Kidney (tissue), 14 donors: ENCODE data around the gene CHMP6. TPM values are rescaled to one million over a fixed set of nuclear protein-coding genes. Genes with fewer than 3 reads are reported as not detected.
A peak's percentile ranks its signal among the peaks of the same experiment; 100 is the strongest.

ENCODE experiments used
- DNase-seq, 5 donors: peaks; one replicate each; pipeline ENCODE4 v3.0.0-alpha.2; 2013 to 2020
- FAIRE-seq: peaks from 2 replicates; lab custom pipeline; 2012; peaks lifted over from hg19 to GRCh38; lab: Jason Lieb, UNC
- H3K27ac ChIP-seq, 2 donors: one replicate each; pipeline ENCODE4 v1.7.0; 2013; ENCODE audit warnings: low read depth in 2 of 2, low read length in 2 of 2, inconsistent platforms in 1 of 2
- H3K27me3 ChIP-seq: one replicate; pipeline ENCODE4 v1.7.1; 2013; ENCODE audit warnings: low read length, inconsistent platforms; ENCODE audit not compliant: control insufficient read depth, insufficient read depth
- H3K36me3 ChIP-seq, 3 donors: one replicate each; pipeline versions ENCODE4 v1.7.0 to v1.7.1; 2013; ENCODE audit warnings: low read length in 3 of 3, control low read depth in 1 of 3, inconsistent platforms in 1 of 3; ENCODE audit not compliant: insufficient read depth in 3 of 3, control insufficient read depth in 2 of 3
- H3K4me1 ChIP-seq, 3 donors: one replicate each; pipeline versions ENCODE4 v1.7.0 to v1.7.1; 2013; ENCODE audit warnings: low read length in 3 of 3, inconsistent platforms in 1 of 3, low read depth in 1 of 3; ENCODE audit not compliant: control insufficient read depth in 2 of 3, insufficient read depth in 2 of 3
- H3K4me3 ChIP-seq, 3 donors: one replicate each; pipeline versions ENCODE4 v1.7.0 to v1.8.1; 2013; ENCODE audit warnings: low read length in 3 of 3, control low read depth in 1 of 3, inconsistent platforms in 1 of 3
- H3K9ac ChIP-seq, 3 donors: one replicate each; pipeline versions ENCODE4 v1.7.0 to v1.7.1; 2013; ENCODE audit warnings: low read length in 3 of 3, control low read depth in 1 of 3, inconsistent platforms in 1 of 3
- H3K9me3 ChIP-seq, 3 donors: one replicate each; pipeline versions ENCODE4 v1.7.0 to v1.7.1; 2013; ENCODE audit warnings: low read length in 3 of 3, control low read depth in 1 of 3, inconsistent platforms in 1 of 3; ENCODE audit not compliant: control insufficient read depth in 2 of 3, insufficient read depth in 1 of 3
- intact Hi-C: fragments of 100-400 bp; cut with DNase I; formaldehyde crosslinking; loops from one replicate; pipeline ENCODE4 v1.11.1; 2022
- polyA plus RNA-seq: library from polyadenylated mRNA; stranded (reverse); fragments of 350-450 nt; fragmentation: Illumina TruSeq; extraction: RNeasy Lipid Tissue Mini Kit (QIAGEN cat#74804); gene quantifications from one replicate; pipeline ENCODE4 v1.2.3, GENCODE V29; 2014; ENCODE audit warnings: low read depth, low replicate concordance; ENCODE audit not compliant: insufficient read depth
- total RNA-seq: library from RNA; stranded (reverse); fragmentation: NEBNext Ultra II Directional; extraction: Animal tissue kit (Norgen Biotek cat#: 25700); gene quantifications from one replicate; pipeline ENCODE4 v1.2.1, GENCODE V29; 2021
- TF ChIP-seq, protein P1 (sequence below): IDR thresholded peaks from 3 replicates; pipeline ENCODE4 v1.5.1; 2012; ENCODE audit warnings: mild to moderate bottlenecking, moderate library complexity, borderline replicate concordance; ENCODE audit not compliant: insufficient read depth; ENCODE audit errors: extremely low read depth
- donor health status: control.
- donor health status: control.
- donor health status: control.
- donor health status: control.
- donor health status: control.
- donor health status: DM: yes; HTN: yes; CAD: no.
- donor health status: Normal renal cell carcinoma (clear cell type).

CHMP6 gene
- total and polyA plus RNA-seq, 2 donors from 2014 or later: 28.0 to 34.1 TPM

DNA sequence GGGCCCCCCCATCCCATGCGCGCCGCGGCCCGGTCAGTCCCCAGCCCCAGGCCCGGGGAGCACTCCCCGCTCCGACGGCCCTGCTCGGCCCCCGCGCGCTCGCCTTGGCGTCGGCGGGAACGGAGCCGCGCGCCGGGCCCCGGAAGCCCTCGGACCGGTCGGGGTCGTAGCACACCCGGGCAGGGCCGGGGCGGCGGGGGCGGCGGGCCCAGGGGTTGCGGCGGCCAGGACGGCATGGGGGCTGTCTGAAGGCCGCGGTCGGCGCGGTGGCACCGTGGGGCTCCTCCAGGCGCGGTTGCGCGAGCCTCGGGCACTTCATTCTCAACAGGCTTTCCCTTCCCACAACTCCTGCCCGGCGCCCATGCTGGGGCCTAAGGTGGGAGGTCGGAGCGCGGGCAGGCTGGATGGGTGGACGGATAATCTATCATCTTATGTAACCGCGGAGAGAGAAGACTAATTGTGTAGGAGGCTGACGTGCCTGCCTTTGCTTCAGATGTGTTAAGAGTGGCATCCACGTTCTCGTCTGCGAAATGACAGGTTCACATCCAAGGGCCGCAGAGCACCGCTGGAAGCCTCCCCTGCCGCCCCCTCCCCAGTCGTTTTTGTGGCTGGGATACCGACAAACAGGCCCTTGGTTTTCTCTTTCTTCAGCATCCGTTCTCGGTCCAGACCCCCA is 44.0 kb downstream of the CHMP6 start:
- Histone ChIP-seq H3K4me3 (peak overlapping the region; percentile 51 to 82 (median 75)), H3K9me3 (no peaks in the 10 kb centered on the region), H3K9ac (peak overlapping the region; percentile 33 to 82 (median 62)), H3K27ac (peak overlapping the region; percentile 53 to 74), H3K27me3 (no peaks in the 10 kb centered on the region), H3K4me1 (peaks cover 0 to 64% (median 31%) of the 10 kb centered on the region in 3 donors), H3K36me3 (peaks cover 0 to 4% (median 0%) of the 10 kb centered on the region in 3 donors)
- TF ChIP-seq, protein P1, sequence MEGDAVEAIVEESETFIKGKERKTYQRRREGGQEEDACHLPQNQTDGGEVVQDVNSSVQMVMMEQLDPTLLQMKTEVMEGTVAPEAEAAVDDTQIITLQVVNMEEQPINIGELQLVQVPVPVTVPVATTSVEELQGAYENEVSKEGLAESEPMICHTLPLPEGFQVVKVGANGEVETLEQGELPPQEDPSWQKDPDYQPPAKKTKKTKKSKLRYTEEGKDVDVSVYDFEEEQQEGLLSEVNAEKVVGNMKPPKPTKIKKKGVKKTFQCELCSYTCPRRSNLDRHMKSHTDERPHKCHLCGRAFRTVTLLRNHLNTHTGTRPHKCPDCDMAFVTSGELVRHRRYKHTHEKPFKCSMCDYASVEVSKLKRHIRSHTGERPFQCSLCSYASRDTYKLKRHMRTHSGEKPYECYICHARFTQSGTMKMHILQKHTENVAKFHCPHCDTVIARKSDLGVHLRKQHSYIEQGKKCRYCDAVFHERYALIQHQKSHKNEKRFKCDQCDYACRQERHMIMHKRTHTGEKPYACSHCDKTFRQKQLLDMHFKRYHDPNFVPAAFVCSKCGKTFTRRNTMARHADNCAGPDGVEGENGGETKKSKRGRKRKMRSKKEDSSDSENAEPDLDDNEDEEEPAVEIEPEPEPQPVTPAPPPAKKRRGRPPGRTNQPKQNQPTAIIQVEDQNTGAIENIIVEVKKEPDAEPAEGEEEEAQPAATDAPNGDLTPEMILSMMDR: no peak
- FAIRE-seq (no peak), DNase-seq (peak in 2 of 5 donors; percentile 50 to 80)
- intact Hi-C loops: no loop called here

DNA sequence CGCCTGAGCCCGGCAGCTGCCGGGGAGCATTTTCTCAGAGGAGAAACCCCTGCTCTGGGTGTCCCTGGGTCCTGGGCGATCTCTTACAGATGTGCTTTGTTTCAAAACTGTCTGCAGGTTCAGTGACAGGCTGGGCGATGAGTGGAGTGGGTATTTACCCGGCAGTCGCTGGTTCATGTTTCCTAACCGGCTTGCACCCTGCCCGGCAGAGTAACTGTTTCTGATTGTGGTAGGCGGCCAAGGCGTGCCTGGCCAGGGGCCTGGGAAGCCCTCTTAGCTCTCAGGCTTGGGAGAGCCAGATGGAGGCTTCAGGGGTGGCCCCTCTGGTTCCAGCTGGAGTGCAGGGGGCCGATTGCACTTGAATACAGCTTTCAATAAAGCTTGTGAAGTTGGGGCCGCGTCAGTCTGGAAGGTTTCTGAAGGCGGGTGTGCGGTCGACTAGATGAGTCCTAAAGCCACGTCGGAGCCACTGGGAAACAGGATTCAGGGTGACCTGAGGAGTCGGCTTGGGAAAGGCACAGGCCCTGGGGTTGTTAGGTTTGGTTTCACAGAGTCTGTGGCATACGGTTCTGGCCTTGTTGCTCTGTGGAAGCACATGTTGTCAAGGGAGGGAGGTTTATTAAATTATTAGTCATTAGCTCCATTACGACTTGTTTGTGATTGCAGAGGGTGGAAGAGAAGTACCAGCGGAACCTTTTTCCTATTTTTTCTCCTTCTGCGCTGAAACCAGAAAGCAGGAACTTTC is 44.7 kb downstream of the CHMP6 start:
- TF ChIP-seq, protein P1: no peak
- Histone ChIP-seq H3K27ac (peak overlapping the region; percentile 73 to 74), H3K36me3 (peaks cover 0 to 4% (median 0%) of the 10 kb centered on the region in 3 donors), H3K4me1 (peaks cover 0 to 60% (median 30%) of the 10 kb centered on the region in 3 donors), H3K9ac (peak overlapping the region in 2 of 3 donors; percentile 55 to 62), H3K9me3 (no peaks in the 10 kb centered on the region), H3K27me3 (no peaks in the 10 kb centered on the region), H3K4me3 (peak overlapping the region; percentile 51 to 82 (median 75))
- no peak for FAIRE-seq
- intact Hi-C loops: no loop called here
- peak in 1 of 5 donors; percentile 66 for DNase-seq

DNA sequence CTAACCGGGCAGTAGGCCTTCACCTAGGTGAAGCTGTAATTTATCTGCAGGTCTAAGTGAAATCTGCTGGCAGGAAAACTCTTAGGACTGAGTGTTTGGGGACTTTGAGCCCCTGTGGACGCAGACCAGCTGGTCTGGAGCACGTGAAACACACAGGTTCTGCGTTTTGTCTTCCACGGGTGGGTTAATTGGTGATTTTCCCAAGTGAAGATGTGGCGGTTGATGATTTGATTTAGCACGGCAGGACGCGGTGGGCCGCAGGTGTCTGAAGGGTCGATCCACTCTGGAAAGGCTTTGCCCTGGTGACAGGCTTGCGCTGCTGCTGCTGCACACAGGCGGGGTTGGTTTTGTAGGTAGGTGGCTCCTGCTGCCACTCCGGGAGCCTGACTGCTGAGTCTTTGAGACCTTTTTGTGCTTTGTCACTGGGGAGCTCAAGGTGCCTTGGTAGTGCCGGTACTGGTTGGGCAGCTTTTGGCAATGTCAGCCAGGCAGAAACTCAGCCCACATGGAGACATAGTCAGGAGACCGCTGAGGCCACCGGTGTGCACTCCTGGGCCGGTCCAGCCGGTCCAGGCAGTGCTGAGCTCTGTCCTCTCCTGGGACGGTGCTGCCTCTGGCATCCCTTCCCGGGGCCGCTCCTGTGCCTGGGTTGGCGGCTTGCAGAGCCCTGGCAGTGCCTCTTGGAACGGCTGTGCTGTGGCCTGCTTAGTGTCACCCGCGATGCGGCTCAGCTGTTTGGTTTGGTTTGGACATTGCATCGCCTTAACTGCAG is 45.6 kb downstream of the CHMP6 start:
- no peaks in the 10 kb centered on the region for H3K9me3 ChIP-seq
- no peaks in the 10 kb centered on the region for H3K27me3 ChIP-seq
- no peak for FAIRE-seq
- intact Hi-C loops: no loop called here
- peaks cover 0 to 4% (median 0%) of the 10 kb centered on the region in 3 donors for H3K36me3 ChIP-seq
- peak overlapping the region in 2 of 3 donors; percentile 75 to 82 for H3K4me3 ChIP-seq
- peak overlapping the region; percentile 73 to 74 for H3K27ac ChIP-seq
- peaks cover 0 to 56% (median 26%) of the 10 kb centered on the region in 3 donors for H3K4me1 ChIP-seq
- peak overlapping the region in 2 of 3 donors; percentile 54 to 62 for H3K9ac ChIP-seq
- peak in 4 of 5 donors; percentile 58 to 91 (median 66) for DNase-seq
- TF ChIP-seq, protein P1: no peak
